Renal cortex interstitium (tissue), 11 donors: ENCODE results near the gene STK26. TPM values are rescaled to one million over a fixed set of nuclear protein-coding genes. Genes with fewer than 3 reads are reported as not detected.
A peak's percentile ranks its signal among the peaks of the same experiment; 100 is the strongest.
"Not testable (repeated sequence)": the region's sequence is repeated elsewhere in the genome, so short reads cannot be mapped to it uniquely, and the experiment has no call there.

Experiments used
- DNase-seq, 11 donors: peaks; one replicate each; pipeline ENCODE4 v3.0.0-alpha.2; 2013; ENCODE audit warnings: low read depth in 9 of 11, low spot score in 4 of 11; ENCODE audit errors: extremely low read depth in 1 of 11
- polyA plus RNA-seq, 3 donors: library from polyadenylated mRNA; unstranded; fragments of 120-200 nt; gene quantifications; one replicate each; pipeline ENCODE4 v1.2.1, GENCODE V29; 2013; ENCODE audit not compliant: insufficient read length in 3 of 3

STK26 gene
- polyA plus RNA-seq, 3 donors, result 8.8 to 12.4 (median 9.2) TPM

DNA sequence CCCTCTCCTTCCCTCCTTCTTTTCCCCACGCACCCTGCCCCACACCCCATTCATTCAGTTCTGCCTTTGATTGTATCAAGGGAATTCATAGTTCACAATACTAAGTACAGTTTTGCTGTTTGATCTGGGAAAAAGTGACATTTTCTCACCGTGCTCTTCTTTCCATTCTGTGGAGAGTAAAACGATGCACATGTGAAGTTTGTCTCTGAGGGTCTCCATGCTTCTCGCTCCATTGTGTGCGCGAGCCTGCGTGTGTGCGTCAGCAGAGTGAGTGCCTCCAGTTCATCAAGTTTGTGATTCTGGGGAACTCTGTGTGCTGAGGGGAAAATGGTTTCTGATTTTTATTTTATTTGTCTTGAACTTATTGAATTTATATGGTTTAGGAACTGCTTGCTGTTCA, 1.9 kb downstream of the STK26 start:
- DNase-seq, result no peak

DNA sequence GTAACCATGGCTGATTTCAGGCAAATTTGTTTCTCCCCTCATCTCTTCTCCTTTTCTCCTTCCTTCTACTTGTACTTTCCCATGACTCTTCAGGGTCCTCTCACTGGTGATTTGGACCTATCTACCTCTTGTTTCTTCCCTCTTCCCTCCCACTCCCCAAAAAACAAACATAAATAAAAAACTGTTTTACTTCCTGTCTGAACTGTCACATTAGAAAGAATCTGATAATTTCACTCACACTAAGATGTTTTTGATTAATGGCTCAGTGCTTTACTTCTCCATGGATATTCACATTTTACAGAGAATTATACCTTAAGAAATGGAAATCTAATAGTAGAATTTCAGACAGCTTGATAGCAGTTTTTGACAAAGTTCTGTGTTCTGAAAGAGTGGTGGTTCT, 7.2 kb downstream of the STK26 start:
- DNase-seq, result no peak

DNA sequence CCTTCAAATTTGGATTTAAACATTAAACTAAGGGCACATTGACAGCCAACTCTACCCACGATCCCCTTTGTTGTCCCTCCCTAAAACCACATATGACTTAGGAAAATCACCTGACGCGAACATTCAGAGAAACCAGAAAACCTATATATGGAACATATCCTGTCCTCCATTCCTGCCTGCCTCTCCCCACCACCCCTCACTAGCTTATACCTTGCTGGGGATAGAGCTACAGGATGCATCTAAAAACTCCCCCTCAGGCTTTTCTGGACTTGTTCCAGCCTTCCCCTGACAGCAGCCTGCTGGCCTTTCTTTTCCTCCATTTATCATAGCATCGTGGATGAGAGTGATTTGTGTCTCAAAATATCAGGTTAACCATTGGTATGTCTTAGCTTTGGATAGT, 8.8 kb downstream of the STK26 start:
- DNase-seq, result no peak

DNA sequence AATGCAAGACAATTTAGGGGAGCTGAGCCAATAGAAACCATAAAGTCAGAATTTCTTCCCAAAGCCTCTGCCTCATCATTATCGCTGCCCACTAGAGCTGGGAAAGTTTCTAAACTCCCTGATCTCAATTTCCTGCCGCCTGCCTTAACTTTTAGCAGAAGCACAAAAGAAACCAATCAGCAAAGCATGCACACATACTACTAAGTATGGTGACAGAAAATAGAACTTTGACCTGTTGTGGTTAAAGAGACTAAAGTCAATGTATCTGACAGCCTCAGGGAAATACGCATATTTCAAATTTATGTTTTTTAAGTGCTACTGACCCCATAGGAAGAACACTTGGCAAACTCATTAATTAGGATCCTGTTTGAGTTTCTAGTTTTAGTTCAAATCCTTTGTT, 10.1 kb downstream of the STK26 start:
- DNase-seq, result no peak

DNA sequence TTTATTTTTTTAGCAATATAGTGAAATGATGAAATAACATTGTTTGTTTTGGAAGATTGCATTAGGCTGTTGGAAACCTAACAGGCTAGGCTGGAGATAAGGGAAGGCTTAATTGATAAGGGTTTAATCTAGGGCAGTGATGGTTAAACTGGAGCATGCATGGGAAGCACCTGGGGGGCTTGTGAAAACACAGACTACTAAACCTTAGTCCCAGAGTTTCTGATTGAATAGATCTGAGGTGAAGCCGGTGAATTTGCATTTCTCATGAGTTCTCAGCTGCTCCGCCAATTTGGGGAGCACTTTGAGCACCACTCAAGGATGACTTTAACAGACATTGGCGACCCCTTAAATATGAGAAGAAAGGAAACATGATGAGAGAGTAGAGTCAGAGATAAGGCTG, 11.5 kb downstream of the STK26 start:
- DNase-seq, result no peak

DNA sequence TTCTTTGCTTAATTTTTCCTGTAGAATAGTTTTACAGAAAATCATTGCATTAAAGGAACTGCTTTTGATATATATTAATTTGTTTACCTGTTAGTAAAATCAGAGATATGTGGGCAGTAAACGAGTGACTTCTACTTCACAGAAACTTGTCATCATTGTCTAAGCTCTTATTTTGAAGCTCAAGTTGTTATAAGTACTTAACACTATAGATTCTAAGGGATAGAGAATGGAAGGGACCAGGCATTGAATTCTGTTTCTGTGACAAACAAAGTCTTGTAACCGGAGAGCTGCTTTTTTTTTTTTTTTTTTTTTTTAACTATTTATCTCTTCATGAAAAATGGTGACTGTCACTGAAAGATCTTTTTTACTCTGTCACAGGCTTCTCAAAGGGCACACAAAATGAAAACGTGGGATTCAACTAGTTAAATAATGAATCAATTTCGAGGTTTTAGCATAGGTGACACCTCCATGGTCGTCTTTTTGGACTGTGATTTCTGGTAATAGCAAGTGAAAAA, 14.4 kb downstream of the STK26 start:
- no peak for DNase-seq

DNA sequence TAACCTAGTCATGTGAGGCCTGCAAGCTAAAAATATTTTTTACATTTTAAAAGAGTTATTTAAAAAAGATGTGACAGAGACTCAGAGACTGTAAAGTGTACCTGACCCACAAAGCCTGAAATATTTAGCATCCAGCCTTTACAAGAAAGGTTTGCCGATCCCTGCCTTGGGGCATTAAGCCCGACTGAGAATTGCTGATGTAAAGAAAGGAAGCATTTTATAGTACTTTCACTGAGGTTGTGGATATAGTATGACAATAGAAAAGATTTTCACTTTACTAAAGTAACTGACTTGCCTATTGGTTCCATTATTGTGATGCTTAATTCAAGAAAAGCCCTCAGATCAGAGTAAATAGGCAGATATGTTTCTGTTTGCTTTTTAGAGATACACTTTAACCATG, 17.0 kb downstream of the STK26 start:
- DNase-seq, result no peak

DNA sequence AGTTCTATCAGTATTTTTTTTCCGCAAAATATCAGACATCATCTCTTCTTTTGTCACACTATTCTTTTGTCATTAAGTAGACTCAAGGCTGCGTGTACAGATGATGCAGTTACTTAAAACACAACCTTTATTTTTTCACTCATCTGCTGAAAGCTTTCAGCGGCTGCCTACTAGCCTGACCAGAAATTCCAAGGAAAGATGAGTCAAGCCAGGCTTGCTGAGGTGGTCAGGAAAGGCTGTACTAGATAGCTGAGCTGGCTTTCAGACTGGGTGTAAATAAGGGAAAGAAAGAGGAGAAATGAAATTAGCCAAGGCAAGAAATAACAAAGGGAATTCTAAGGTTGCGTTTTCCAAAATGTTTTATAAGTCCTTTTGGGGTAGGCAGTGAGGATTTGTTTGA, 17.9 kb downstream of the STK26 start:
- no peak for DNase-seq

DNA sequence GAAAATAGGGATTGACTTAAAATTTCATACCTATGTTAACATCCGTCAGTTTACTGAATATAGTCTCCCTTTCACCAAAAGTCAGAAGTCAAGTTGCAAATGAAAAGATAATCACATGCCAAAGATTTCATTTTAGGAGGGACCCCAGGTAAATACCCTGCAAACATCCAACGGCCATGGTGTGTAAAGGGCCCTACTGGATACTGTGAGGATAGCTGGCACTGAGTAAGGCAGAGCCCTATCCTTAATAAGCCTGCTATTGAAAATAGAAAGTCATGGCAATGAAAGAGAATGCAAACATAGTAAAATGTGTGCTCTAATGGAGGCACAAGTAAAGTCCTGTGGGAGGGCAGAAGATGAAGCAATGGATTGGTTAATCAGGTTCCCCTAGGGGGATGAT, 20.9 kb downstream of the STK26 start:
- DNase-seq, result no peak

DNA sequence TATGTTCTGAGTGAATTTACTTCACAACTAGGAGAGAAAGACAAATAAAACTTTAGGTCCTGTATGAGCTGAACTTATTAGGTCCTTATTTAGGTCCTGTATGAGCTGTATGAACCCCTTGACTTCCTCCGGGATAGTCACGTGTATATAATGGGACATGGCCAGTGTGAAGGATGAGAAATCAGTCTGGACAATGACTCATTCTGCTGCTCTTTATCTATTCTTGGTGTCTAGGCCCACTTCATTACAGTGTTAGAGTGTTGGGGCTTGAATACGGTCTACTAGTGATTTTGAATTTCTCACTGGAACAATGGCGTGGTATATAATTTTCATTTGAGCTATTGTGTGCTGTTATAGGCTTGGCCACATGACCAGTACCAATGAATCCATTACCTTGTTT, 21.9 kb downstream of the STK26 start:
- no peak for DNase-seq

DNA sequence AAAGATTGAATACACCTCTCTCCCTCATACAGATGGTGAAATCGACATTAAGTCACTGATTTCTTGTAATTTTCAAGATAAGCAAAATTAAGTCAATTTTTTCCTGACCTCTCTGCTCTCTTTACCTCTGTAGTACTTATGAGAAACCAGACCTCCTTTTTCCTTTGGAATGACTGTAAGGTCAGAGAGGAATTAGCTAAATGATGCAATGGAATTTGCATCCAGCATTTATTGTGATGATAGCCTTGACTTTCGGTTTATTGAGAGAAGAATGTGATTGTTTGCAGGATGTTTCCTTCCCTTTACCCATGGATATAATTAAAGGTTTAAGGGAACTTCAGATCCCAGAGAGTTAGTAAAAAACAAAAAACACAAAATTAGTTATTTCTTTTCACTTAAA, 22.4 kb downstream of the STK26 start:
- DNase-seq, result no peak

DNA sequence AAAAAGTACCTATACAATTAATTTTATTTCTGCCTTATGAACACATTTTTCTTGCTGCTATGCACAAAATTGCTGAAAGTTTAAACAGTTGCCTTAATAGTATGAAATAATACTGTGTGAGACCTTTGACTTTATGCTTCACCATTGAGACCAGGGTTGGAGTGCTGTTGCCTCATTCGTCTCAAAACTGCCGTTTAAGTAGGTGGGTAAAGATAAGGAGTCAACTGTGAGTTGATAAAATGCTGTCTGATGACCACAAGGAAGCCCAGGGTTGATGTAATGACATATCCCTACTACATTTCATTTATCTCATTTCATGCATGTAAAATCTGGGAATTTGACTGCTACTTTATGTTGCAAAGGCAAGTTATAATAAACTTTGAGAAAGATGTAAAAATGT, 23.4 kb downstream of the STK26 start:
- no peak for DNase-seq

DNA sequence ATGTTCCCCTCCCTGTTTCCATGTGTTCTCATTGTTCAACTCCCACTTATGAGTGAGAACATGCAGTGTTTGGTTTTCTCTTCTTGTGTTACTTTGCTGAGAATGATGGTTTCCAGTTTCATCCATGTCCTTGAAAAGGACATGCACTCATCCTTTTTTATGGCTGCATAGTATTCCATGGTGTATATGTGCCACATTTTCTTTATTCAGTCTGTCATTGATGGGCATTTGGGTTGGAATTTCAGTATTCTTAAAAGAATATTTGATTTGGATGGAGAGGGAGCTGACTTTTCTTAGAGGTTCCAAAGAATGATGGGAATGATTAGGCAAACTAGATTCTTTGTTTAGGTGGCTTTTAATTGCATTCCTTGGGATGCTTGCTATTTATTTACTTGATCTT, 28.7 kb downstream of the STK26 start:
- not testable (repeated sequence) for DNase-seq

DNA sequence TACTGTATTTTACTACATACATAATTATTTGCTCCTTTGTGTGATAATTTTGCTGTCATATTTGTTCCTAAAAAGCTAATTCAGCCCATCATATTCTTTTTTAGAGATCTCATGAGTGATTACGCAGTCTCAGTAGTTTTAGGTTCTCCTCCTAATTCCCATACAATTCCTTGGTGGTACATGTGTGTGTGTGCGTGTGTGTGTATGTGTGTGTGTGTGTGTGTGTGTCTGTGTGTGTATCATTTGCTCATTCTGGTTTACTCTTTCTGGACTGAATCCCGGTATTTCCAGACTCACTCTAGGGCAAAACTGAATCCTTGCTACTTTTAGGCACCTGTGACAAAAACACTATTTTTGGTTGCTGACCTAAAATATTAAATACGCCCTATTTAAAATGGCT, 34.9 kb downstream of the STK26 start:
- no peak for DNase-seq

DNA sequence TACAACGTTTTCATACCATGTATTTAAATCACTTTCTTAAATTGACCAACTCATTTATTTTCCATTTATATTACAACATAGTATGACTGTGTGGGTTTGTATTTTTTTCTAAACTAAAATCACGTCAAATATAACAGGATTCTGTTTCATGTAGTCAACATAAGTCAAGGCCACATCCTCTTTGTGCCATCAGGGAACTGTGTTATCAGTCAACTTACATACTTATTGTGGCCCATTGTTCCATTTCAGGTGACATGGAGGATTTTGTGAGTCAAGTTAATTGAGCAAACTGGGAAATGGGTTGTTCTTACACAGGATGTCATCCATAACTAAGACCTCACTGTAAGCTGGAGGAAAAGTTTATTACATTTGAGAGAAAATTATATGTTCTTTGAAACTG, 35.9 kb downstream of the STK26 start:
- no peak for DNase-seq

DNA sequence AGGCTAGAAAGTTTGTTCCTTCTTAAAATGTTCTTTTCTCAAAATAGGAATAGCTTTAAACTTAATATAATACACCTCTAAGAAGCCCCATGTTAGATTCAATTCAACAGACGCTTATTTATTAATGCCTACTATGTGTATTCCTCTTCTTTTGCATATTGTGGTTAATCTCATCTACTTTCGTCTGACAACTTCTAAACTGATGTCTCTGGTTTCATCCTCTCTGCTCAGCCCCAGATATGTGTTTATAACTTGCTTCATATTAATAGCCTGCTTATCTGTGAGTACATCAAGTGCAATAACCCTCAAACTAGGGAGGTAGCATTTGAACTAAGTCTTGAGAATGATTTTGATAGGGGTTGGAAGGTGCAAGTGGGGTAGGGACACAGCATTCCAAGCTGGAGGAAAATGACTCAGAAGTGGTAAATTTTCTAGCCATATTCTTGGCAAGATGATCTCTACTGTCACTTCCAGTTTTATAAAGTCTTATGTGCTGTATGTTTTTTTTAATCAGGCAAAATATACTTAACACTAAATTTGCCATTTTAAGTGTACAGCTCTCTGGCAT, 37.0 kb downstream of the STK26 start:
- DNase-seq, result no peak

DNA sequence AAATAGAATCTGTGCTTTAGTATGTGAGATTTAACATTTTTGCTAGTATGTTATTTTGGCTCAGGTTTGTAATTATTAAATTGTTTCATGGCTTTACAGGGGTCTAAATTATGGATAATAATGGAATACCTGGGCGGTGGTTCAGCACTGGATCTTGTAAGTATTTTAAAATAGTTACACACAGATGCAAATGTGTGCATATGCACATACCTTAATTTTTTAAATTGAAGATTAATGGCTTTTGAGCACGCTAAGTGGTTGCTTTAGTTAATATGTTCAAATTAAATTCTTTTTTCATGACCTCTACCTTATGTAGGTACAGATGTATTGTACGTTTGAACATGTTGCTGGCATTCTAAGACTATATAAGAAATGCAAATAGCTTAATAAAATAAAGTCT, 40.2 kb downstream of the STK26 start:
- DNase-seq, result no peak

DNA sequence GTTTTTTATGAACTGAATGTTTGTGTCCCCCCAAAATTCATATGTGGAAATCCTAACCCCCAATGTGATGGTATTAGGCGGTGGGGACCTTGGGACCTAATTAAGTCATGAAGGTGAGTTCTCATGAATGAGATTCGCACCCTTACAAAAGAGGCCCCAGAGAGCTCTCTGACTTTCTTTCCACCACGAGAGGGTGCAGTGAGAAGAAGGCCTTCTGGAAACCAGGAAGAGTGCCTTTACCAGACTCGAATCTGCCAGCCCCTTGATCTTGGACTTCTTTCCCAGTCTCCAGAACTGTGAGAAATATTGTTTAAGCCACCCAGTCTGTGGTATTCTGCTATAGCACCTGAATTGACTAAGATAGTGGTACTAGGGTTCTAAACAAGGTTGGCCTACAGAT, 40.8 kb downstream of the STK26 start:
- no peak for DNase-seq

DNA sequence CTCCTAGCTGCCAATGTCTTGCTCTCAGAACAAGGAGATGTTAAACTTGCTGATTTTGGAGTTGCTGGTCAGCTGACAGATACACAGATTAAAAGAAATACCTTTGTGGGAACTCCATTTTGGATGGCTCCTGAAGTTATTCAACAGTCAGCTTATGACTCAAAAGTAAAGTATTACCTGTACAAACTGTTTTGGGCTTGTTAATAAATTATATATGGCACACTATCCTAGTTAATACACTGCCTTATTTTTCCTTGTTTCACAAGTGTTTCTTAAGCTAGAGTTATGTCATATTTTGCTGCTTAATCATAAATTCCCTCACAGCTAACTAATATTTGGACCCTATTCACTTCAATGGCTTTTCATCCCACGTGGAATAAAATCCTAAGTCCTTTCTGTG, 45.3 kb downstream of the STK26 start:
- DNase-seq, result no peak

DNA sequence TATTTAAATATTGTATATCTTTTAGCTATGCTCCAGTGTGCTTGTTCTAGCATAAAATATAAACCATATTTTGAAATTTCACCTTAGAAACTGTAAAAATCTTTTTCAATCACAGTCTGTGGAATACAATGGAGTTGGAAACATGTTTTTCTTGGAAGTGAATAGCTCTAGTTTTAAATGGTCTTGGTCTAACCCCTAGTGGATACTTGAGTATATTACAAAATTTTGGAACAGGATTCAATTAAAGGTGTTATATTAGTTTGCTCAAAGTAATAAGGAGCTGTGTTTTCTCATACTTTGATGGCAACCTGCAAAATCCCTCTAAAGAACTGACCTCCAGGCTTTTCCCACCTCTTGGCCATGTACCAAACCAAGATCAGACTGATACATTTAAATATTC, 48.2 kb downstream of the STK26 start:
- peak in 2 of 11 donors; percentile 4 to 5 for DNase-seq

DNA sequence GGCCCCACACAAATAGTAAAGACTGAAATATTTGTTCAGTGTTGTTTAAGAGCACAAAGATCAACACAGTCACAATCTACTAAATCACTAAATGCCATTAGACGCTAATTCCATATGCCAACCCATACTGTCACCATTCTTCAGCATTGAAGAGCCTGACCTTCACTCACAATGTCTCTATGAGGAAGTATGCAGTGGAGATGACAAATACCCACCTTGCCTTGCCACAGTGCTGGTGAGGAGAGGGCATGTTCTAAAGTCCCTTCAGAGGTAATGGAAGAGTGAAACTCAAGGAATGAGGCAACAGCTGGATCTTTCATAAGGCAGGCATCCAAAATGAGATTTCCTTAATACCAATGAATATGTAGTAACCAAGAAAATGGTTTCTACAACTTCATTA, 54.3 kb downstream of the STK26 start:
- no peak for DNase-seq

DNA sequence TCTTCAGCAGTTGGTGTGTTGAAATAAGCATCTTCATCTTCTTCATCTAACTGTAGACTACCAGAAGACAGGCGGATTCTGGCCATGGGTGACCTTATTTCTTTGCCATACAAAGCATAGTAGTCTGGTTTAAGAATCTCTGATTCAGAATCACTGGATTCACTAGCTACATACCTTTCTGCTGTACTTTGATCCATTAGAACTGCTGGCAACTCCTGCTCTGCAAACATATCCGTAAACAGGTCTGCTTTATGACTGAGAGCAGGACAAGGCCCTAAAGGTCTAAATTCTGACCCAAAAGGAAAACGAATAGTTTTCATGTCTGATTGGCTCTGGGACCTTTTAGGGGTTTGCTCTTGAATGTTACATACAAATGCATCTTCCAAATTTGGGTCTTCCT, 54.8 kb downstream of the STK26 start:
- no peak for DNase-seq
